ENCODE results near the gene CBX7. TPM values are rescaled to one million over a fixed set of nuclear protein-coding genes. Genes with fewer than 3 reads are reported as not detected.

CBX7 gene
- total and polyA plus RNA-seq, 2 of the 8 experiments (the other 6 are each of a cell fraction or from before 2014, with no cell fraction given): 6.9 to 8.7 TPM

- no peak for TF ChIP-seq CHD7 (IDR thresholded peaks at IDR 0.05; ENCODE audit: insufficient replicate concordance, low read length)
- TF ChIP-seq CREB1 (IDR thresholded peaks at IDR 0.05): no peak
- no peak for TF ChIP-seq BRCA1 (IDR thresholded peaks at IDR 0.05; ENCODE audit: low read depth, low read length)
- TF ChIP-seq ASH2L (IDR thresholded peaks at IDR 0.05; ENCODE audit: low read length): no peak
- no peak for TF ChIP-seq ATF2 (IDR thresholded peaks at IDR 0.05; ENCODE audit: low read length)
- TF ChIP-seq RAD21 (IDR thresholded peaks at IDR 0.05 in 1 of 2, conservative IDR thresholded peaks at IDR 0.05 in 1 of 2; ENCODE audit: low read depth in 2 of 2, low read length in 2 of 2): no peak
- TF ChIP-seq RBBP5 (IDR thresholded peaks at IDR 0.05; ENCODE audit: borderline replicate concordance, low read depth, low read length): no peak
- TF ChIP-seq SIRT6 (IDR thresholded peaks at IDR 0.05; ENCODE audit: low read length): no peak
These were observed 55.1 kb downstream of the CBX7 start, which contains the start of gene APOBEC3H (continued) for GRCh38 chr22:39097098-39098020.
